SK-N-SH (cell line): Measurements from ENCODE around the gene SNAP25. TPM values are rescaled to one million over a fixed set of nuclear protein-coding genes. Genes with fewer than 3 reads are reported as not detected.

Source experiments
- CTCF ChIA-PET: fragments of 300-600, 350-600 bp; formaldehyde crosslinking; extraction: SDS; loops from one replicate; lab custom pipeline; 2021; lab: Yijun Ruan, JAX
- POLR2A ChIA-PET: fragments of 350-600 bp; sonication (Branson Sonifier 250); formaldehyde crosslinking; extraction: SDS; loops from one replicate; lab custom pipeline; 2020; ENCODE audit warnings: antibody characterized with exemption, inconsistent platforms; lab: Yijun Ruan, JAX
- DNase-seq: peaks from one replicate; pipeline ENCODE4 v3.0.0; 2012
- H2AFZ ChIP-seq: fragments of 200-600 bp; sonication (generic); 2 replicates; pipeline ENCODE4 v1.8.1; 2016; ENCODE audit warnings: antibody characterized with exemption, mild to moderate bottlenecking, low read depth
- H3F3A ChIP-seq: fragments of 200-600 bp; sonication (generic); replicated peaks from 2 replicates; pipeline ENCODE3; 2016; ENCODE audit warnings: antibody characterized with exemption, mild to moderate bottlenecking; ENCODE audit not compliant: insufficient read depth
- H3K27ac ChIP-seq, 2 experiments: fragments of 200-500 bp in 1 of 2; fragments of 200-600 bp in 1 of 2; sonication (Bioruptor generic) in 1 of 2; sonication (generic), shearing (Covaris generic) in 1 of 2; 2 replicates each; pipeline versions ENCODE4 v1.5.1 to v1.6.1; 2014 to 2016; ENCODE audit warnings: low read depth in 2 of 2, inconsistent platforms in 1 of 2, low read length in 1 of 2, mild to moderate bottlenecking in 1 of 2, mixed read lengths in 1 of 2
- H3K27me3 ChIP-seq: fragments of 200-600 bp; sonication (generic), shearing (Covaris generic); 2 replicates; pipeline ENCODE4 v1.6.1; 2016; ENCODE audit warnings: mixed run types; ENCODE audit not compliant: insufficient read depth
- H3K36me3 ChIP-seq, 2 experiments: fragments of 200-500 bp in 1 of 2; fragments of 200-600 bp in 1 of 2; sonication (Bioruptor generic) in 1 of 2; sonication (generic) in 1 of 2; replicated peaks in 1 of 2; 2 replicates each; pipeline versions ENCODE3 to v1.5.1; 2014 to 2016; ENCODE audit warnings: low read length in 1 of 2, mild to moderate bottlenecking in 1 of 2; ENCODE audit not compliant: insufficient read depth in 2 of 2, control insufficient read depth in 1 of 2
- H3K4me1 ChIP-seq, 2 experiments: fragments of 200-500 bp in 1 of 2; fragments of 200-600 bp in 1 of 2; sonication (Bioruptor generic) in 1 of 2; sonication (generic), shearing (Covaris generic) in 1 of 2; 2 replicates each; pipeline versions ENCODE4 v1.5.1 to v1.6.1; 2014 to 2016; ENCODE audit warnings: low read depth in 1 of 2, low read length in 1 of 2, mixed run types in 1 of 2; ENCODE audit not compliant: insufficient read depth in 2 of 2, control insufficient read depth in 1 of 2
- H3K4me2 ChIP-seq: fragments of 200-600 bp; sonication (generic), shearing (Covaris generic); 2 replicates; pipeline ENCODE4 v1.6.1; 2017; ENCODE audit warnings: mixed run types
- H3K4me3 ChIP-seq, 2 experiments: fragments of 200-500 bp in 1 of 2; fragments of 200-600 bp in 1 of 2; sonication (Bioruptor generic) in 1 of 2; sonication (generic), shearing (Covaris generic) in 1 of 2; 2 replicates each; pipeline versions ENCODE4 v1.5.1 to v1.8.1; 2014 to 2016; ENCODE audit warnings: low read depth in 2 of 2, inconsistent platforms in 1 of 2, low read length in 1 of 2, mild to moderate bottlenecking in 1 of 2, mixed read lengths in 1 of 2, moderate library complexity in 1 of 2
- H3K79me2 ChIP-seq: fragments of 200-600 bp; sonication (generic); 2 replicates; pipeline ENCODE4 v1.8.1; 2017; ENCODE audit warnings: mild to moderate bottlenecking; ENCODE audit not compliant: insufficient read depth
- H3K9ac ChIP-seq: fragments of 200-600 bp; sonication (generic); 2 replicates; pipeline ENCODE4 v1.6.1; 2017; ENCODE audit warnings: mixed run types
- H3K9me2 ChIP-seq: fragments of 200-600 bp; sonication (generic); 2 replicates; pipeline ENCODE4 v1.6.1; 2017; ENCODE audit warnings: mixed run types
- H3K9me3 ChIP-seq: fragments of 200-600 bp; sonication (generic); 2 replicates; pipeline ENCODE4 v1.6.1; 2017; ENCODE audit warnings: mixed run types, mild to moderate bottlenecking, moderate library complexity
- H4K20me1 ChIP-seq: fragments of 200-600 bp; sonication (generic); 2 replicates; pipeline ENCODE4 v1.6.1; 2017; ENCODE audit warnings: mild to moderate bottlenecking, mixed run types; ENCODE audit not compliant: insufficient read depth
- CHD2 ChIP-seq: fragments of 150-350 bp; IDR thresholded peaks from 2 replicates; pipeline ENCODE4 v1.6.1; 2018; ENCODE audit warnings: low read length; ENCODE audit not compliant: partially characterized antibody
- ELF1 ChIP-seq: IDR thresholded peaks from 2 replicates; pipeline ENCODE4 v1.4.0; 2012
- EP300 ChIP-seq, 2 experiments: IDR thresholded peaks; 2 replicates each; pipeline versions ENCODE4 v1.4.0 to v1.6.1; 2012; ENCODE audit warnings: borderline replicate concordance in 1 of 2, low read depth in 1 of 2, low read length in 1 of 2
- EZH2phosphoT487 ChIP-seq: fragments of 200-600 bp; sonication (generic); IDR thresholded peaks from 2 replicates; pipeline ENCODE4 v1.6.1; 2017; ENCODE audit warnings: low read depth, mixed run types, mild to moderate bottlenecking, antibody characterized with exemption, moderate library complexity, borderline replicate concordance
- FOXJ3 ChIP-seq: sonication (generic); formaldehyde crosslinking; IDR thresholded peaks from 2 replicates; pipeline ENCODE4 v1.5.1; 2020; ENCODE audit warnings: mild to moderate bottlenecking, missing genetic modification reagents
- FOXM1 ChIP-seq: IDR thresholded peaks from 2 replicates; pipeline ENCODE4 v1.4.0; 2012; ENCODE audit warnings: low read depth, mild to moderate bottlenecking
- GATA2 ChIP-seq: sonication (generic); formaldehyde crosslinking; IDR thresholded peaks from 2 replicates; pipeline ENCODE4 v1.5.0; 2020; ENCODE audit warnings: mild to moderate bottlenecking, missing genetic modification reagents
- JUND ChIP-seq: IDR thresholded peaks from 2 replicates; pipeline ENCODE4 v1.4.0; 2012
- MXI1 ChIP-seq: IDR thresholded peaks from 2 replicates; pipeline ENCODE4 v1.6.1; 2012; ENCODE audit warnings: mild to moderate bottlenecking, low read depth, low read length, improper control_type of control experiment
- NFIC ChIP-seq: IDR thresholded peaks from 2 replicates; pipeline ENCODE4 v1.4.0; 2012; ENCODE audit warnings: borderline replicate concordance
- NRF1 ChIP-seq: IDR thresholded peaks from 2 replicates; pipeline ENCODE4 v1.6.1; 2012; ENCODE audit warnings: low read depth, mild to moderate bottlenecking, low read length
- POLR2AphosphoS5 ChIP-seq: IDR thresholded peaks from 2 replicates; pipeline ENCODE4 v1.6.1; 2012; ENCODE audit warnings: low read depth, low read length
- RAD21 ChIP-seq: IDR thresholded peaks from 2 replicates; pipeline ENCODE4 v1.6.1; 2012; ENCODE audit warnings: mild to moderate bottlenecking, low read length
- RCOR1 ChIP-seq: fragments of 150-350 bp; IDR thresholded peaks from 2 replicates; pipeline ENCODE4 v1.6.1; 2017; ENCODE audit warnings: antibody characterized with exemption, low read length
- RFX5 ChIP-seq: IDR thresholded peaks from 2 replicates; pipeline ENCODE4 v1.6.1; 2012; ENCODE audit warnings: mild to moderate bottlenecking, improper control_type of control experiment, low read length
- RXRA ChIP-seq: IDR thresholded peaks from 2 replicates; pipeline ENCODE4 v1.4.0; 2012; ENCODE audit warnings: low read depth, mild to moderate bottlenecking, borderline replicate concordance
- SIN3A ChIP-seq: IDR thresholded peaks from 2 replicates; pipeline ENCODE4 v1.6.1; 2012; ENCODE audit warnings: low read depth, mild to moderate bottlenecking, low read length, moderate library complexity, borderline replicate concordance
- SMC3 ChIP-seq: IDR thresholded peaks from 2 replicates; pipeline ENCODE4 v1.6.1; 2012; ENCODE audit warnings: low read depth, low read length, improper control_type of control experiment
- TAF1 ChIP-seq: IDR thresholded peaks from 2 replicates; pipeline ENCODE4 v1.6.1; 2012; ENCODE audit warnings: low read depth, mild to moderate bottlenecking, low read length, moderate library complexity, borderline replicate concordance
- TCF12 ChIP-seq: IDR thresholded peaks from 2 replicates; pipeline ENCODE4 v1.4.0; 2012
- TEAD4 ChIP-seq: IDR thresholded peaks from 2 replicates; pipeline ENCODE4 v1.4.0; 2012; ENCODE audit warnings: mild to moderate bottlenecking, borderline replicate concordance; ENCODE audit not compliant: insufficient read depth
- YY1 ChIP-seq: IDR thresholded peaks from 2 replicates; pipeline ENCODE4 v1.4.0; 2012; ENCODE audit warnings: low read depth, mild to moderate bottlenecking
- WGBS: methylation state at CpG from one replicate; pipeline ENCODE4 v1.1.6; 2017; ENCODE audit warnings: low lambda C conversion rate; 5-methylcytosine and 5-hydroxymethylcytosine counted together
- polyA plus RNA-seq, 3 experiments: library from polyadenylated mRNA; depleted of rRNA; stranded (reverse); fragments of >200 nt; gene quantifications; 2 replicates each; pipeline ENCODE4 v1.2.3, GENCODE V29; 2012
- TF ChIP-seq, protein P1 (sequence below): IDR thresholded peaks from 2 replicates; pipeline ENCODE4 v1.4.0; 2012; ENCODE audit warnings: low read depth
- TF ChIP-seq, protein P2 (sequence below): IDR thresholded peaks from 2 replicates; pipeline ENCODE4 v1.4.0; 2012; ENCODE audit warnings: low read depth, borderline replicate concordance

The SNAP25 gene
- polyA plus RNA-seq, 1 of the 3 experiments (the other 2 are of a cell fraction), result 42.4 TPM

DNA sequence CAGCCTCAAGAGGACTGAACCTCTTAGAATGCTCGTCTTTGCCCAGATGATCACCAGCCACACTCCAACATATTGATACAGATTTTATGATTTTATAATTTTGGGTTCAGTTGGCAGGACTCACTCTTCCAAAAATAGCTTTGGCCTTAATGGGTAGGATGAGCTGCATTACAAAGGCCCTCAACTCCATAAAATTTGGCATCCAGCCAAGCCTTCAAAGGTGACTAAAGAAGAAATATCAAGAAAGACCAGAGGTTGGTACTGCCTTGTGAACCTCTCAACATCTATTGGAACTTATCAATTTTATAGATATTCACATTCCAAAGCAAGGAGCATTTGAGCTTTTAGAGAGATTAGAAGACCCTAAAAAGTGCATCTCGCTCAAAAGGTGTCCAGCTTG, 48.4 kb upstream of the SNAP25 start:
- peaks cover 2% of the 10 kb centered on the region; the same call in 1 of the 2 replicates for H3K9me2 ChIP-seq
- H3K4me1 ChIP-seq, result peaks cover 0 to 8% of the 10 kb centered on the region in 2 experiments; a peak in 1 of 4 replicates
- no peak overlapping the region for H3K27ac ChIP-seq
- H3K9me3 ChIP-seq, result no peaks in the 10 kb centered on the region
- POLR2A ChIA-PET, result no interaction called here
- TF ChIP-seq MXI1 (no peak), TEAD4 (no peak), NFIC (peak; percentile 39; the same call in 1 of the 2 replicates), FOXJ3 (CRISPR knock-in tag) (no peak)
- DNase-seq, result no peak
- H3K4me2 ChIP-seq, result no peak overlapping the region
- H2AFZ ChIP-seq, result no peak overlapping the region
- H3K4me3 ChIP-seq, result no peak overlapping the region
- no peaks in the 10 kb centered on the region for H3K27me3 ChIP-seq
- H3K79me2 ChIP-seq, result no peaks in the 10 kb centered on the region
- H3K36me3 ChIP-seq, result no peaks in the 10 kb centered on the region
- no peak overlapping the region for H3K9ac ChIP-seq
- 94% methylated on average over 2 of the region's 2 CpGs for WGBS
- no peaks in the 10 kb centered on the region for H4K20me1 ChIP-seq
- CTCF ChIA-PET, result interaction anchor here (1.7 kb wide), 1 partner anchor 9 kb away, joined by 5 read pairs; no protein-coding TSS in a partner anchor
- H3F3A ChIP-seq, result no peaks in the 10 kb centered on the region

DNA sequence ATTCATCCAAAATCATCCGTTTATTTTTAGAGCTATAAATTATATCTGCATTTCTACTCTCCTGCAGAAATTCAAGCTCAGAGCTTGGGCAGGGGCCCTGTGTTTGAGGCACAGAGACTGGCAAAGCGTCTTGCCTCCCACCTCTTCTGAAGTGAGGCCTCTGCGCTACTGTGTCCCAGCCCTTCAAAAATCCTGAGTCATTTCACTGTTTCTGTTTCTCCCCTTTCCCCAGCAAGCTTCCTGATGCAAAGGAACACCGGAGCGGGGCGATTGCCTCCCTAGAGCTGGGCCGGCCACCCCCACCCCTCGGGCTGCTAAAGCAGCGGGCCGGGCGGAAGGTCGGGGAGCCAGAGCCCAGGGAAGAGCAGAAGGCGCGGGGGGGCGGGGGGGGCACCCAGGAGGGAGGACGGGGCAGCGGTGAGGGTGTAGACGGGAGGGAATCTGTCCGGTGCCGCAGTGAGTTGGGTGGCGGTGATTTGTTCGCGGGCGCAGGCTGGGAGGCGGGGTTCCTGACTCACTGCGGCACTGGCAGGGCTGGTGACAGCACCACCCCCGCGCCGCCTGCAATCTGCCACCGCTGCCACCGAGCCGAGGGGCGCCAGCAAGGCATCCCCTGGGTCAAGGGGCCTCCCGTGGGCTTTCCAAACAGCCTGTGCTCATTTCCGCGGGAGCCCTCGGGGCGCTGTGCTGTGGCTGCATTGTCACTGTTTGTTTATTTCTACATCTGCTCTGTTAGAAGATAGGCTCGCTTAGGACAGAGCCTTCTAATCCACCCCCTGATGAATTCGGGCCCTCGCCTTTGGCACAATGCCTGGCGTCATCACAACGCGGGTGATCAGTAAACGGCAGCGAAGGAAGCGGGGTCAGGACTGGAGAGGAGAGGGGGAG, 46.5 kb upstream of the SNAP25 start:
- WGBS, result 8% methylated on average over 30 of the region's 47 CpGs
- POLR2A ChIA-PET, result interaction anchor here (0.8 kb wide), 1 partner anchor 264 kb away, joined by 3 read pairs; no protein-coding TSS in a partner anchor
- Histone ChIP-seq H2AFZ (peak overlapping the region; percentile 81; the same call in 1 of the 2 replicates), H3K9me2 (peaks cover 2% of the 10 kb centered on the region; the same call in 1 of the 2 replicates), H3K27me3 (no peaks in the 10 kb centered on the region), H3K27ac (peak overlapping the region in 1 of 2 experiments; percentile 58; a peak in 2 of 4 replicates), H3K9ac (no peak overlapping the region; the same call in 1 of the 2 replicates), H3K79me2 (no peaks in the 10 kb centered on the region), H3K9me3 (no peaks in the 10 kb centered on the region), H3K36me3 (no peaks in the 10 kb centered on the region), H3K4me3 (peak overlapping the region; percentile 54 to 58), H3K4me2 (peak overlapping the region; percentile 74), H3F3A (no peaks in the 10 kb centered on the region), H4K20me1 (no peaks in the 10 kb centered on the region), H3K4me1 (peaks cover 0 to 8% of the 10 kb centered on the region in 2 experiments; a peak in 1 of 4 replicates)
- peak; percentile 89 for DNase-seq
- CTCF ChIA-PET, result interaction anchor here (0.7 to 2.9 kb wide), 10 partner anchors 11 to 555 kb away, joined by 3 to 18 read pairs (median 3); partner anchors contain the start of gene SLX4IP
- TF ChIP-seq RXRA (no peak), JUND (no peak), ELF1 (no peak), EZH2phosphoT487 (no peak), FOXJ3 (CRISPR knock-in tag) (no peak), TEAD4 (0 out of 2 replicates have a peak, but pooled peaks have one; percentile 15), TAF1 (no peak), RAD21 (peak; percentile 15; the same call in 1 of the 2 replicates), NFIC (0 out of 2 replicates have a peak, but pooled peaks have one; percentile 19), RCOR1 (no peak), SIN3A (peak; percentile 69; the same call in 1 of the 2 replicates), EP300 (IDR thresholded peaks at IDR 0.05; ENCODE audit: borderline replicate concordance in 1 of 2, low read depth in 1 of 2, low read length in 1 of 2) (no peak), TCF12 (no peak), MXI1 (peak; percentile 59), CHD2 (no peak), GATA2 (CRISPR knock-in tag) (0 out of 2 replicates have a peak, but pooled peaks have one; percentile 10), SMC3 (0 out of 2 replicates have a peak, but pooled peaks have one; percentile 5), RFX5 (no peak), FOXM1 (no peak), YY1 (no peak), NRF1 (no peak), POLR2AphosphoS5 (no peak)
- TF ChIP-seq, protein P1, sequence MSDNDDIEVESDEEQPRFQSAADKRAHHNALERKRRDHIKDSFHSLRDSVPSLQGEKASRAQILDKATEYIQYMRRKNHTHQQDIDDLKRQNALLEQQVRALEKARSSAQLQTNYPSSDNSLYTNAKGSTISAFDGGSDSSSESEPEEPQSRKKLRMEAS, result peak; percentile 62; the same call in 1 of the 2 replicates
- TF ChIP-seq, protein P2, sequence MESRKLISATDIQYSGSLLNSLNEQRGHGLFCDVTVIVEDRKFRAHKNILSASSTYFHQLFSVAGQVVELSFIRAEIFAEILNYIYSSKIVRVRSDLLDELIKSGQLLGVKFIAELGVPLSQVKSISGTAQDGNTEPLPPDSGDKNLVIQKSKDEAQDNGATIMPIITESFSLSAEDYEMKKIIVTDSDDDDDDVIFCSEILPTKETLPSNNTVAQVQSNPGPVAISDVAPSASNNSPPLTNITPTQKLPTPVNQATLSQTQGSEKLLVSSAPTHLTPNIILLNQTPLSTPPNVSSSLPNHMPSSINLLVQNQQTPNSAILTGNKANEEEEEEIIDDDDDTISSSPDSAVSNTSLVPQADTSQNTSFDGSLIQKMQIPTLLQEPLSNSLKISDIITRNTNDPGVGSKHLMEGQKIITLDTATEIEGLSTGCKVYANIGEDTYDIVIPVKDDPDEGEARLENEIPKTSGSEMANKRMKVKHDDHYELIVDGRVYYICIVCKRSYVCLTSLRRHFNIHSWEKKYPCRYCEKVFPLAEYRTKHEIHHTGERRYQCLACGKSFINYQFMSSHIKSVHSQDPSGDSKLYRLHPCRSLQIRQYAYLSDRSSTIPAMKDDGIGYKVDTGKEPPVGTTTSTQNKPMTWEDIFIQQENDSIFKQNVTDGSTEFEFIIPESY, result no peak
